ENCODE data around the gene LOC101059915.
"Not testable (repeated sequence)": the region's sequence is repeated elsewhere in the genome, so short reads cannot be mapped to it uniquely, and the experiment has no call there.

LOC101059915 gene

DNA sequence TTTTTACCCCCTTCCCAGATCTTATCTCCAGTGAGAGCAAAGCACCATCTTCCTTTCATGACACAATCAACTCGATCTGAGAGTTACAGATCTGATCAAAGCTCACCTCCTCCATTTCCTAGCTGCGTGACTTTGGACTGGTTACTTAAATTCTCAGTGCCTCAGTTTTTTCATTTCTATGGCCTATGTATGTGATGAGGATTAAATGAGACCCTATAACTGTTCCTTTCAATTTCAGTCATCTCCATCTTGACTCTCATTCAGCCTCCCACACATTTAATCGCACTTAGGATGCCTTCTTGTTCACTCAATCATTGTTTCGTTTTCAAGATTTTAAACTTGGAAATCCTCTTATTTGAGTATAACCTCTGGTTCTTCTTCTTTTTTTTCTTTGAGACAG is 28.9 kb upstream of the LOC101059915 start:
- Histone ChIP-seq H2AFZ (ENCODE audit: low read depth, low read length) (no peak overlapping the region), H3K9me3 (ENCODE audit: low read length) (no peaks in the 10 kb centered on the region), H3K27ac (ENCODE audit: low read length) (no peak overlapping the region), H3K36me3 (ENCODE audit: insufficient read depth, low read length) (no peaks in the 10 kb centered on the region), H3K9me2 (ENCODE audit: insufficient read depth, low read length) (no peaks in the 10 kb centered on the region), H4K20me1 (ENCODE audit: insufficient read depth) (no peaks in the 10 kb centered on the region), H3K9ac (ENCODE audit: low read length) (no peak overlapping the region), H3K4me2 (ENCODE audit: low read length) (no peak overlapping the region), H3F3A (ENCODE audit: insufficient read depth, low read length, poor library complexity, severe bottlenecking) (no peaks in the 10 kb centered on the region), H3K4me3 (ENCODE audit: low read length) (no peak overlapping the region), H3K27me3 (ENCODE audit: insufficient read depth, low read depth, low read length) (no peaks in the 10 kb centered on the region), H3K79me2 (replicated peaks; ENCODE audit: insufficient read depth, low read length) (no peaks in the 10 kb centered on the region)
- TF ChIP-seq RAD21 (conservative IDR thresholded peaks at IDR 0.05) (no peak), MXI1 (conservative IDR thresholded peaks at IDR 0.05; ENCODE audit: poor library complexity, severe bottlenecking) (no peak), POLR2AphosphoS5 (IDR thresholded peaks at IDR 0.05) (no peak), EP300 (conservative IDR thresholded peaks at IDR 0.05; ENCODE audit: poor library complexity, severe bottlenecking) (no peak), EZH2 (IDR thresholded peaks at IDR 0.05; ENCODE audit: borderline replicate concordance, insufficient read depth, low read length, poor library complexity, severe bottlenecking) (no peak), SMC3 (conservative IDR thresholded peaks at IDR 0.05; ENCODE audit: poor library complexity) (no peak), TAF1 (IDR thresholded peaks at IDR 0.05; ENCODE audit: low read depth) (no peak)
- TF ChIP-seq, protein P1, sequence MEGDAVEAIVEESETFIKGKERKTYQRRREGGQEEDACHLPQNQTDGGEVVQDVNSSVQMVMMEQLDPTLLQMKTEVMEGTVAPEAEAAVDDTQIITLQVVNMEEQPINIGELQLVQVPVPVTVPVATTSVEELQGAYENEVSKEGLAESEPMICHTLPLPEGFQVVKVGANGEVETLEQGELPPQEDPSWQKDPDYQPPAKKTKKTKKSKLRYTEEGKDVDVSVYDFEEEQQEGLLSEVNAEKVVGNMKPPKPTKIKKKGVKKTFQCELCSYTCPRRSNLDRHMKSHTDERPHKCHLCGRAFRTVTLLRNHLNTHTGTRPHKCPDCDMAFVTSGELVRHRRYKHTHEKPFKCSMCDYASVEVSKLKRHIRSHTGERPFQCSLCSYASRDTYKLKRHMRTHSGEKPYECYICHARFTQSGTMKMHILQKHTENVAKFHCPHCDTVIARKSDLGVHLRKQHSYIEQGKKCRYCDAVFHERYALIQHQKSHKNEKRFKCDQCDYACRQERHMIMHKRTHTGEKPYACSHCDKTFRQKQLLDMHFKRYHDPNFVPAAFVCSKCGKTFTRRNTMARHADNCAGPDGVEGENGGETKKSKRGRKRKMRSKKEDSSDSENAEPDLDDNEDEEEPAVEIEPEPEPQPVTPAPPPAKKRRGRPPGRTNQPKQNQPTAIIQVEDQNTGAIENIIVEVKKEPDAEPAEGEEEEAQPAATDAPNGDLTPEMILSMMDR (IDR thresholded peaks at IDR 0.05; ENCODE audit: poor library complexity, severe bottlenecking): no peak
- TF ChIP-seq, protein P2, sequence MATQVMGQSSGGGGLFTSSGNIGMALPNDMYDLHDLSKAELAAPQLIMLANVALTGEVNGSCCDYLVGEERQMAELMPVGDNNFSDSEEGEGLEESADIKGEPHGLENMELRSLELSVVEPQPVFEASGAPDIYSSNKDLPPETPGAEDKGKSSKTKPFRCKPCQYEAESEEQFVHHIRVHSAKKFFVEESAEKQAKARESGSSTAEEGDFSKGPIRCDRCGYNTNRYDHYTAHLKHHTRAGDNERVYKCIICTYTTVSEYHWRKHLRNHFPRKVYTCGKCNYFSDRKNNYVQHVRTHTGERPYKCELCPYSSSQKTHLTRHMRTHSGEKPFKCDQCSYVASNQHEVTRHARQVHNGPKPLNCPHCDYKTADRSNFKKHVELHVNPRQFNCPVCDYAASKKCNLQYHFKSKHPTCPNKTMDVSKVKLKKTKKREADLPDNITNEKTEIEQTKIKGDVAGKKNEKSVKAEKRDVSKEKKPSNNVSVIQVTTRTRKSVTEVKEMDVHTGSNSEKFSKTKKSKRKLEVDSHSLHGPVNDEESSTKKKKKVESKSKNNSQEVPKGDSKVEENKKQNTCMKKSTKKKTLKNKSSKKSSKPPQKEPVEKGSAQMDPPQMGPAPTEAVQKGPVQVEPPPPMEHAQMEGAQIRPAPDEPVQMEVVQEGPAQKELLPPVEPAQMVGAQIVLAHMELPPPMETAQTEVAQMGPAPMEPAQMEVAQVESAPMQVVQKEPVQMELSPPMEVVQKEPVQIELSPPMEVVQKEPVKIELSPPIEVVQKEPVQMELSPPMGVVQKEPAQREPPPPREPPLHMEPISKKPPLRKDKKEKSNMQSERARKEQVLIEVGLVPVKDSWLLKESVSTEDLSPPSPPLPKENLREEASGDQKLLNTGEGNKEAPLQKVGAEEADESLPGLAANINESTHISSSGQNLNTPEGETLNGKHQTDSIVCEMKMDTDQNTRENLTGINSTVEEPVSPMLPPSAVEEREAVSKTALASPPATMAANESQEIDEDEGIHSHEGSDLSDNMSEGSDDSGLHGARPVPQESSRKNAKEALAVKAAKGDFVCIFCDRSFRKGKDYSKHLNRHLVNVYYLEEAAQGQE (IDR thresholded peaks at IDR 0.05; ENCODE audit: borderline replicate concordance): no peak

DNA sequence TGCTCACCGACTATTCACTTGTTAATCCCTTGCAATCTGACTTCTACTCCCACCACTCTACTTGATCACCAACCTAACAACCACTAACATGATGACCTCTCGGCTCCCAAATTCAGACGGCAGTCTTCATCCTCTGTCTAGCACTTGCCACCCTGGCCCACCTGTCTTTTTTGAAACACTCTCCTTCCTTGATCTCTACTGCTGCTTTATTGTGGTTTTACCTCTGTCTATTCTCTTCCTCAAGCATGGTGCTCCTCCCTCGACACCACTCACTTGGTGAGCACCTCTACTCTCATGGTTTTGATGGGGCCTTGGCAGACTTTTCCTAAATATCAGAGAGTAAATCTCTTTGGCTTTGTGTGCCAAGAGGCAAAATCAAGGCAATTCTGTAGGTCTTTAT is 27.3 kb upstream of the LOC101059915 start:
- Histone ChIP-seq H3K27ac (ENCODE audit: low read length) (no peak overlapping the region), H3K36me3 (ENCODE audit: insufficient read depth, low read length) (no peaks in the 10 kb centered on the region), H3K9ac (ENCODE audit: low read length) (no peak overlapping the region), H2AFZ (ENCODE audit: low read depth, low read length) (no peak overlapping the region), H3K79me2 (replicated peaks; ENCODE audit: insufficient read depth, low read length) (no peaks in the 10 kb centered on the region), H4K20me1 (ENCODE audit: insufficient read depth) (no peaks in the 10 kb centered on the region), H3K27me3 (ENCODE audit: insufficient read depth, low read depth, low read length) (no peaks in the 10 kb centered on the region), H3K4me3 (ENCODE audit: low read length) (no peak overlapping the region), H3K4me2 (ENCODE audit: low read length) (no peak overlapping the region), H3K9me3 (ENCODE audit: low read length) (no peaks in the 10 kb centered on the region), H3F3A (ENCODE audit: insufficient read depth, low read length, poor library complexity, severe bottlenecking) (no peaks in the 10 kb centered on the region), H3K9me2 (ENCODE audit: insufficient read depth, low read length) (no peaks in the 10 kb centered on the region)
- TF ChIP-seq TAF1 (IDR thresholded peaks at IDR 0.05; ENCODE audit: low read depth): no peak
- TF ChIP-seq, protein P2 (IDR thresholded peaks at IDR 0.05; ENCODE audit: borderline replicate concordance): no peak
- no peak for TF ChIP-seq SMC3 (conservative IDR thresholded peaks at IDR 0.05; ENCODE audit: poor library complexity)
- TF ChIP-seq EP300 (conservative IDR thresholded peaks at IDR 0.05; ENCODE audit: poor library complexity, severe bottlenecking): no peak
- TF ChIP-seq MXI1 (conservative IDR thresholded peaks at IDR 0.05; ENCODE audit: poor library complexity, severe bottlenecking): no peak
- TF ChIP-seq, protein P1 (IDR thresholded peaks at IDR 0.05; ENCODE audit: poor library complexity, severe bottlenecking): no peak
- no peak for TF ChIP-seq POLR2AphosphoS5 (IDR thresholded peaks at IDR 0.05)
- no peak for TF ChIP-seq EZH2 (IDR thresholded peaks at IDR 0.05; ENCODE audit: borderline replicate concordance, insufficient read depth, low read length, poor library complexity, severe bottlenecking)
- no peak for TF ChIP-seq RAD21 (conservative IDR thresholded peaks at IDR 0.05)

DNA sequence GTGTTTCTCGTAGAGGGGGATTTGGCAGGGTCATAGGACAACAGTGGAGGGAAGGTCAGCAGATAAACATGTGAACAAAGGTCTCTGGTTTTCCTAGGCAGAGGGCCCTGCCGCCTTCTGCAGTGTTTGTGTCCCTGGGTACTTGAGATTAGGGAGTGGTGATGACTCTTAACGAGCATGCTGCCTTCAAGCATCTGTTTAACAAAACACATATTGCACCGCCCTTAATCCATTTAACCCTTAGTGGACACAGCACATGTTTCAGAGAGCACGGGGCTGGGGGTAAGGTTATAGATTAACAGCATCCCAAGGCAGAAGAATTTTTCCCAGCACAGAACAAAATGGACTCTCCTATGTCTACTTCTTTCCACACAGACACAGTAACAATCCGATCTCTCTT is 22.9 kb upstream of the LOC101059915 start:
- not testable (repeated sequence) for H3K9me3 ChIP-seq (ENCODE audit: low read length); H4K20me1 ChIP-seq (ENCODE audit: insufficient read depth); H3K9ac ChIP-seq (ENCODE audit: low read length); H3K4me2 ChIP-seq (ENCODE audit: low read length); H3K79me2 ChIP-seq (replicated peaks; ENCODE audit: insufficient read depth, low read length); H3K4me3 ChIP-seq (ENCODE audit: low read length); H2AFZ ChIP-seq (ENCODE audit: low read depth, low read length); H3K27me3 ChIP-seq (ENCODE audit: insufficient read depth, low read depth, low read length); H3K36me3 ChIP-seq (ENCODE audit: insufficient read depth, low read length); H3K9me2 ChIP-seq (ENCODE audit: insufficient read depth, low read length); H3F3A ChIP-seq (ENCODE audit: insufficient read depth, low read length, poor library complexity, severe bottlenecking); H3K27ac ChIP-seq (ENCODE audit: low read length)

All from neural cell (in vitro differentiated cells).